ENCODE data around the gene THAP4. TPM values are rescaled to one million over a fixed set of nuclear protein-coding genes. Genes with fewer than 3 reads are reported as not detected.
"Not testable (repeated sequence)": the region's sequence is repeated elsewhere in the genome, so short reads cannot be mapped to it uniquely, and the experiment has no call there.

THAP4 gene
- total RNA-seq, 1 experiment from 2014 or later, result 22.2 TPM

- no peak for DNase-seq (ENCODE audit: low read depth)
These were observed 29.9 kb upstream of the THAP4 start for GRCh38 chr2:241666627-241667400.

- no peak for DNase-seq (ENCODE audit: low read depth)
These were observed 28.9 kb upstream of the THAP4 start for GRCh38 chr2:241665731-241666440.

GRCh38 chr2:241662731-241663130, 25.8 kb upstream of the THAP4 start:
- not testable (repeated sequence) for DNase-seq (ENCODE audit: low read depth)

- no peak for DNase-seq (ENCODE audit: low read depth)
These were observed 23.7 kb upstream of the THAP4 start for GRCh38 chr2:241660593-241661213.

- peak; percentile 34 for DNase-seq (ENCODE audit: low read depth)
These were observed 22.3 kb upstream of the THAP4 start for GRCh38 chr2:241659150-241659739.

- no peak for DNase-seq (ENCODE audit: low read depth)
These were observed 21.3 kb upstream of the THAP4 start for GRCh38 chr2:241658296-241658695.

GRCh38 chr2:241657786-241658254, 20.9 kb upstream of the THAP4 start:
- no peak for DNase-seq (ENCODE audit: low read depth)

- no peak for DNase-seq (ENCODE audit: low read depth)
These were observed 19.3 kb upstream of the THAP4 start for GRCh38 chr2:241656190-241656741.

- no peak for DNase-seq (ENCODE audit: low read depth)
These were observed 18.7 kb upstream of the THAP4 start for GRCh38 chr2:241655516-241656189.

GRCh38 chr2:241654551-241654950, 17.6 kb upstream of the THAP4 start:
- no peak for DNase-seq (ENCODE audit: low read depth)

- no peak for DNase-seq (ENCODE audit: low read depth)
These were observed 16.3 kb upstream of the THAP4 start for GRCh38 chr2:241653210-241653750.

GRCh38 chr2:241652722-241653121, 15.8 kb upstream of the THAP4 start:
- no peak for DNase-seq (ENCODE audit: low read depth)

- no peak for DNase-seq (ENCODE audit: low read depth)
These were observed 15.2 kb upstream of the THAP4 start for GRCh38 chr2:241652142-241652541.

- DNase-seq (ENCODE audit: low read depth), result no peak
These were observed 13.0 kb upstream of the THAP4 start for GRCh38 chr2:241649927-241650326.

GRCh38 chr2:241649404-241649803, 12.4 kb upstream of the THAP4 start:
- DNase-seq (ENCODE audit: low read depth), result no peak

GRCh38 chr2:241648453-241648852, 11.5 kb upstream of the THAP4 start:
- DNase-seq (ENCODE audit: low read depth), result no peak

- DNase-seq (ENCODE audit: low read depth), result no peak
These were observed 9.1 kb upstream of the THAP4 start for GRCh38 chr2:241645915-241646645.

- no peak for DNase-seq (ENCODE audit: low read depth)
These were observed 8.3 kb upstream of the THAP4 start for GRCh38 chr2:241645056-241645914.

GRCh38 chr2:241641631-241642030, 4.7 kb upstream of the THAP4 start:
- DNase-seq (ENCODE audit: low read depth), result no peak

Measured in M059J (cell line).